Fibroblast of mammary gland (primary cell): ENCODE measurements around the gene TRMT112.

ENCODE experiments used
- DNase-seq: peaks from one replicate; pipeline ENCODE4 v3.0.0-alpha.2; 2010; ENCODE audit warnings: low read depth
- H3K4me3 ChIP-seq: 2 replicates; pipeline ENCODE4 v1.5.1; 2011; ENCODE audit warnings: low read depth, mild to moderate bottlenecking, low read length, moderate library complexity; ENCODE audit not compliant: control insufficient read depth
- TF ChIP-seq, protein P1 (sequence below): conservative IDR thresholded peaks from 2 replicates; pipeline ENCODE4 v1.5.1; 2011; ENCODE audit warnings: low read depth, low read length, inconsistent platforms; ENCODE audit not compliant: control insufficient read depth, insufficient read depth

The TRMT112 gene

DNA sequence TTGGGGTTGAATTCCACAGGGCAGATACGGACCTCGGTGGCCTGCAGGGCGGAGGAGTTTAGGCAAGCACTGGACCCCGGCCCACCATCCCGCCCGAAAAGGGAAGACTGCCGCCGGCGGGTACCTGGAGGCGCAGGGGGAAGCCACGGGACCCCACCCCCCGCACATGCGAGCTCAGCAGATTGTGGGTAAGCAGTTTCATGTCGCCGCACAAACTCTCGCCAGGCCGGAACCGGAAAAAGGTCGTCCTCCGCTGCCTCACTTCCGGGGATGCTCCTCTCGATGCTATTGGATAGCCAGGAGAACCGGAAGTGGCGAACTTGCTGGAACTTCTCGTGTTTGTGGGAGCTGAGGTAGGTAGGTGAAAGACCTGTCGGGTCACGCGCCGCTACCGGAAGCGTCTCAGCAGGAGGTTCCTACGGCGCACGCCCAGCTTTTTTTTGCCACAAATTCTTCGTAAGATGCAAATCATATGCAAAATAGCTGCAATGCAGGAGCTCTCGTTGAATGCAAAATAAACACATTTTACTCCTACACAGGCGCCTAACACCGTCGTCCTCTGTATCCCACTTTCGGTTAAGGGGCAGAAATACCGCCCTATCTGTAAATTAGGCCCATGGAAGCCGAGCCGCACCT lies at the start of gene TRMT112:
TRMT112 (minus strand) TSS at position 235 of the 636 bp plus-strand sequence; CDS start at position 202, 33 bp downstream.
- peak within 1 kb of the TSS; percentile 92 for H3K4me3 ChIP-seq
- DNase-seq: peak; percentile 94
- TF ChIP-seq, protein P1, sequence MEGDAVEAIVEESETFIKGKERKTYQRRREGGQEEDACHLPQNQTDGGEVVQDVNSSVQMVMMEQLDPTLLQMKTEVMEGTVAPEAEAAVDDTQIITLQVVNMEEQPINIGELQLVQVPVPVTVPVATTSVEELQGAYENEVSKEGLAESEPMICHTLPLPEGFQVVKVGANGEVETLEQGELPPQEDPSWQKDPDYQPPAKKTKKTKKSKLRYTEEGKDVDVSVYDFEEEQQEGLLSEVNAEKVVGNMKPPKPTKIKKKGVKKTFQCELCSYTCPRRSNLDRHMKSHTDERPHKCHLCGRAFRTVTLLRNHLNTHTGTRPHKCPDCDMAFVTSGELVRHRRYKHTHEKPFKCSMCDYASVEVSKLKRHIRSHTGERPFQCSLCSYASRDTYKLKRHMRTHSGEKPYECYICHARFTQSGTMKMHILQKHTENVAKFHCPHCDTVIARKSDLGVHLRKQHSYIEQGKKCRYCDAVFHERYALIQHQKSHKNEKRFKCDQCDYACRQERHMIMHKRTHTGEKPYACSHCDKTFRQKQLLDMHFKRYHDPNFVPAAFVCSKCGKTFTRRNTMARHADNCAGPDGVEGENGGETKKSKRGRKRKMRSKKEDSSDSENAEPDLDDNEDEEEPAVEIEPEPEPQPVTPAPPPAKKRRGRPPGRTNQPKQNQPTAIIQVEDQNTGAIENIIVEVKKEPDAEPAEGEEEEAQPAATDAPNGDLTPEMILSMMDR: no peak

DNA sequence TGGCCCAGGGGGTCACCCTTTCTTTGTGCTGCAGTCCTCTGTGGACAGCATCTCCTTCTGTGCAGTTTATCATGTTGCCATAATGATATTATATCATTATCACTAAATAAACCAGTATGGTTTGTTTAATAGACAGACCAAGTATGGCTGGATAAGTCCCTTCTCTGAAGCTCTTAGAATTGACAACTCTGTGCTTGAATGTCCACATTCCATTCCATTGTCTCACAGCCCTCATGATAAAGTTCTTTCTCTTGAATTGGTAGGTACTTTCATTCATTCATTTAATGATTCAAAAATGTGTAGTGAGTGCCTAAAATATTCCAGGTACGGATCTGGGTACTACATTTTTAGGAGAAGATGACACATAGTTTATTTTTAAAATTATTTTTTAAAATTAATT lies 49.4 kb upstream of the TRMT112 start:
- DNase-seq: no peak
- H3K4me3 ChIP-seq: no peak overlapping the region
- TF ChIP-seq, protein P1: no peak

DNA sequence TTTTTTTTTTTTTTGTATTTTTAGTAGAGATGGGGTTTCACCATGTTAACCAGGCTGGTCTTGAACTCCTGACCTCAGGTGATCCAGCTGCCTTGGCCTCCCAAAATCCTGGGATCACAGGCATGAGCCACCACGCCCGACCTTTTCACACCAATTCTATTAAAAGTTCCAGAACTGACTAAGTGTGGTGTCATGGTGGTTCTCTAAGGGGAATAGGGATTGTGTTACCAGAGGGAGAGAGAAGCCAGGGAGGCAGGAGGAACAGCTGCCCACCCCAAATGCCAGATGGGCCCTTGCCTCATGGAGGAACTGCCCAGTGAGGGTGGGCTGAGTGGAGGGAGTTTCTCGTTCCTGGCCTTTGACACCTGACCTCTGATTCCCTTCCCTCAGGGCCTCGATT lies 47.6 kb upstream of the TRMT112 start:
- peak; percentile 26 for DNase-seq
- H3K4me3 ChIP-seq: no peak overlapping the region
- TF ChIP-seq, protein P1: no peak

DNA sequence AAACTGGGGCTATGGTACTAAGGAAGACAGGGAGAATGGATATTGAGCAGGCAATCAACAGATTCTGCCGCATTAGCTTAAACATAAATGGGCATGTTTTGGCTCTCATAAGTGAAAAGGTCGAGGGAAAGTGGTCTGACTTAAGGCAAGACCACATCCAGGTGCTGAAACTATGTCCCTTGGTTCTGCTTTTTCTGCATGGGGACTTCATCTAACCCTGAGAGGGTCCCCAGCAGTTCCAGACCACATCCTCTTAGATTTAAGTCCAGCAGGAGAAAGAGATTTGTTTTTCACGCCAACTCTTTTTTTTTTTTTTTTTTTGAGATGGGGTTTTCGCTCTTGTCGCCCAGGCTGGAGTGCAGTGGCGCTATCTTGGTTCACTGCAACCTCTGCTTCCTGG lies 47.1 kb upstream of the TRMT112 start:
- no peak overlapping the region for H3K4me3 ChIP-seq
- no peak for DNase-seq
- TF ChIP-seq, protein P1: no peak

DNA sequence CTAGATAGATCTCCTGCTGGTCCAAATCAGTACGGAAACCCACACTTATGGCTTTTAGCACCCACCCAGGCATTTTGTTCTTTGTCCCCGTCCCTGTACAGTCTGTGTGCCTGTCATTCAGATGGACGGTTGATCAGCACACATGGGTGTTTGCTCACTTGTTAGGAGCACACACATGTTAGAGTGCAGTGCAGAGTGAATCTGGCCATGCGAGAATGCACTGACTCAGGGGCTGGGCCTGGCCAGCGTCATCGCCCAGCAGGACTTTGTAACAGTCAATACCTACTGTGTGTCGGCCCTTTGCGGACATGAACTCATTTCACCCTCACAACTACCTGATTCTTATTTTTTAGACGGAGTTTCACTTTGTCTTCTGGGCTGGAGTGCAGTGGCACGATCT lies 45.0 kb upstream of the TRMT112 start:
- TF ChIP-seq, protein P1: no peak
- H3K4me3 ChIP-seq: no peak overlapping the region
- no peak for DNase-seq

DNA sequence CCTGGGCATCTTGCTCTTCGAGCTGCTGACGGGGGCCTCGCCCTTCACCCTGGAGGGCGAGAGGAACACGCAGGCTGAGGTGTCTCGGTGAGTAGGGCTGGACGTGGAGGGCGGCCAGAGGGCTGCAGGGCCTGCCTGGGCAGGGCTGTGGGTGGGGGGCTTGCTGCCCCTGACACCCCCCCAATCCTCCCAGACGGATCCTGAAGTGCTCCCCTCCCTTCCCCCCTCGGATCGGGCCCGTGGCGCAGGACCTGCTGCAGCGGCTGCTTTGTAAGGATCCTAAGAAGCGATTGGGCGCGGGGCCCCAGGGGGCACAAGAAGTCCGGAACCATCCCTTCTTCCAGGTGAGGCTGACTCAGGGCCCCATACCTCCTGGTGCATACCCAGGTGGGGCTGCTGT lies 44.3 kb upstream of the TRMT112 start:
- TF ChIP-seq, protein P1: no peak
- H3K4me3 ChIP-seq: no peak overlapping the region
- no peak for DNase-seq

DNA sequence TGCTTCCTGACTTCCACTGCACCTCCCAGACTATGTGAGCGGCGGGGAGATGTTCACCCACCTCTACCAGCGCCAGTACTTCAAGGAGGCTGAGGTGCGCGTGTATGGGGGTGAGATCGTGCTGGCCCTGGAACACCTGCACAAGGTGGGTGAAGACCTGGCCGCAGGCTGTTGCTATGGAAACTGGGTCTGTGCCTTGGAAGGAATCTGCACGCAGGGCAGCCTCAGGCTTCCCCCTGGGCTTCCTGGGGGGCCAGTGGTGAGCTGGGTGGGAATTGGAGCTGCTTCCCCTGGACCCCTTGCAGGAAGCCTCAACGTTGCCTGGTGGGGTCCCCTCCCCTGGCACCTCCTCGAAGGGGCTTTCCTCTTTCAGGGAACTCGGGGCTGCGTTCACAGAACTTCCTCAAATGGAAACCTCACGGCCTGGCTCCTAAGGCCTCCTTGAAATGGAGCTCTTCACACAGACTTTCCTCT lies 43.1 kb upstream of the TRMT112 start:
- TF ChIP-seq, protein P1: no peak
- no peak overlapping the region for H3K4me3 ChIP-seq
- no peak for DNase-seq
